GM21528 (cell line): ENCODE data around the gene TMCC1.
"Not testable (repeated sequence)": the region's sequence is repeated elsewhere in the genome, so short reads cannot be mapped to it uniquely, and the experiment has no call there.

Source experiments
- ATAC-seq: cut with Tn5 transposase; IDR thresholded peaks from one replicate; pipeline ENCODE4 v1.9.1; 2021; ENCODE audit warnings: mild to moderate bottlenecking, moderate library complexity; ENCODE audit not compliant: unreplicated experiment, low FRiP score

Gene TMCC1

DNA sequence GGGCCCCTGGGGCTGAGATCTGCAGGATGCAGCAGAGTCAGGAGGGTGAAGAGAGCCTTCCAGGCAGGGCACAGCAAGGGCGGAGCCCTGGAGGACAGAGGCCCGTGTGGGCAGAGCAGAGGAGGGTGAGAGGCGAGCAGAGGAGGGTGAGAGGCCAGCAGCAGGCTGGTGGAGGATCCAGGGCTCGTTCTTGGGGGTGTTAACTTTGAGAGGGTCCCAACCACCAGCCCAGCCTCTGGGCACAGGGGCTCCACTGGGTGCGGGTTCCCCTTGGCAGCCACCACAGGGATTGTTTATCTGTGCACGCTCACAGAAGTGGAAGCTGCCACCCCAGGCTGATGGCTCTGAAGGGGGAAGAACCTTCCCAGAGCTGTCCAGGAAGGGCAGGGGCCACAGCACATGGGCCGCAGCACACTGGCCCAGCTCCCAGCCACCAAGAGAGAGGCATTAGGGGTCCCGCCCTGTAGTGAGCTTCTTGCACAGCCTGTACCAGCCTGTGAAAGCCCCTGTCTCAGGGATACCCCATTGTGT is 277.7 kb downstream of the TMCC1 start:
- no peak for ATAC-seq

DNA sequence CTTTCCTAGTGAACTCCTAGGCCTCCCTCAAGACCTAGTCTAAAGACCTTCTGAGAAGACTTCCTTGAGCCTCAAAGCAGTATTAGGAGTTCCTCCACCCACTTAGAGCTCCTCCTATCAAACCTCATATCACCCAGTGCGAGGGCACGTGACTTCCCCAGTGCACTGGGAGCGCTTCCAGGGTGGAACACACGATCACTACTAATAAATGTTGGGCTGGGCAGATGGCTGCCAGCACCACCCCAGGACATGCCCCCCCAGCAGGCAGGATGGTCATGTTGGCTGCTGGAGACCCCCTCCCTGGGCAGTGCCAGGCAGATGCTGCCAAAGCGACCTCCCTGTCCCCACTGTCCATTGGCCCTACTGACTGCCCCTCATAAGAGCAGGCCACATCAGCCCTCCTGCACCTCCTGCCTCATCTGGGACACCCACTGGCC is 278.6 kb downstream of the TMCC1 start:
- no peak for ATAC-seq

DNA sequence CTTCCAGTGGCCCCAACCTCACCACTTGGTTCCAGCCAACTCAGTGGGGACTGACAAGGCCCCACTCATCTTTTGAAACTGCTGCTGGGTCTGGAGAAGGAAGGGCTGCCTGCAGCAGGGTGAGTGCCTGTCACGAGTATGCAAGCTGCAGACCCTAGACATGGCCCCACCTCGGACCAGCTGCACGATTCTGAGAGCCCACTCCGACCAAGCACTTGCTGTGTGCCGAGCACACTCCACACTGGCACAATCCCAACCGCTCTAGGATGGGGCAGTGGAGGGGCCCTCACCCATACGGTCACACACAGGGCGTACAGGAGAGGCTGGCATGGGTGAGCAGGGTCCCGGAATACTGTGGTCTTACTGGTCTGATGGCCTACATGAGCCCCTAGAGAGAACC is 279.1 kb downstream of the TMCC1 start:
- ATAC-seq = no peak

DNA sequence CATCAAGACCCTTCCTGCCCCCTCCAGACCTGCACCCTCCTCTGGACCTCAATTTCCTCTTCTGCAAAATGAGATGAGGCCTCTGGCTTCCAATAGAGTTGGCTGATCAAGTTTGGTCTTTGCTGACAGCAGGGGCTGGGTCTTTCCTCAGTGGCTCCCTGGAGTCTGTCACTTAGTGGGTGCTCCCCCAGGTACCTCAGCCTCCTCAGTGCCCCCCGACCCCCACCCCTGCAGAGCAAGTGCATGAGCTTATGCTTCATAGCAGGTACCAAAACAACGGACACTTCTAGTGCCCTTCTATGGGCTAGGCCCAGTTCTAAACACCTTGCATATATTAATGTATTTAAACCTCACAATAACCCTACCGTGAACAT is 280.2 kb downstream of the TMCC1 start:
- ATAC-seq = no peak

DNA sequence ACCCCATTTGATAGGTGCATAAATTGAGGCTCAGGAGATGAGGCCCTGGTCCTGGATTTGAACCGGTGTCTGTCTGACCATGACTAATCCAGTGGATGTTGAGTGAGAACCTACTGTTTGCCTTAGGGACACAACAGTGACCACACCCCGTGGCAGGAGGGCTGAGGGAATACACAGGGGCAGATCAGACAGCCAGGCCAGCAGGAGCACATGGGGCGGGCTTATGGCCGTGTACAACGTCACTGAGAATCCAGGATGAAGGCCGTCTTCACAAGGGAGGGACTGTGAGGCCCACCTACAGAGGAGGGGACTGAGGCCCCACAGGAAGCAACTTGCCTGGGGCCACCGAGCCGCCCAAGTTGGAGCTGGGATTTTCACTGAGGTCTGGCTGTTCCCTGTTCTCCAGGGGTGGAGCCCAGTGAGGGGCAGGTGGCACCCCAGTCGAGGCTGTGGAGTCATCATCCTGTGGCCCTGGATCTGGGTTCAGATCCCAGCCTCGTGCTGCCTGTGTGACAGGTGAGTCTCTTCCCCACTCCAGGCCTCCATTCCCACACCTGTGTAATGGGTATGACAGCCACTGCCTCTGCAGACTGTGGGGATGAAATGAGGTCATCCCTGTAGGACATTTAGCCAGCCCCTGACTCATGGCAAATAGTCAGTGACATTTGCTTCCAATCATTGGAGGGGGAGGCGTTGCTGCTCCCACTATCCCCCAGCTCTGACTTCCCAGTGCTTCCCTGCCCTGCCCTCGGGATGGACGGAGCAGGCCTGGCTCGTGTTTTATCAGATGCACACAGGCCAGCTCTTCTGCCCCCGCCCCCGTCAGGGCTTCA is 280.8 kb downstream of the TMCC1 start:
- ATAC-seq = no peak

DNA sequence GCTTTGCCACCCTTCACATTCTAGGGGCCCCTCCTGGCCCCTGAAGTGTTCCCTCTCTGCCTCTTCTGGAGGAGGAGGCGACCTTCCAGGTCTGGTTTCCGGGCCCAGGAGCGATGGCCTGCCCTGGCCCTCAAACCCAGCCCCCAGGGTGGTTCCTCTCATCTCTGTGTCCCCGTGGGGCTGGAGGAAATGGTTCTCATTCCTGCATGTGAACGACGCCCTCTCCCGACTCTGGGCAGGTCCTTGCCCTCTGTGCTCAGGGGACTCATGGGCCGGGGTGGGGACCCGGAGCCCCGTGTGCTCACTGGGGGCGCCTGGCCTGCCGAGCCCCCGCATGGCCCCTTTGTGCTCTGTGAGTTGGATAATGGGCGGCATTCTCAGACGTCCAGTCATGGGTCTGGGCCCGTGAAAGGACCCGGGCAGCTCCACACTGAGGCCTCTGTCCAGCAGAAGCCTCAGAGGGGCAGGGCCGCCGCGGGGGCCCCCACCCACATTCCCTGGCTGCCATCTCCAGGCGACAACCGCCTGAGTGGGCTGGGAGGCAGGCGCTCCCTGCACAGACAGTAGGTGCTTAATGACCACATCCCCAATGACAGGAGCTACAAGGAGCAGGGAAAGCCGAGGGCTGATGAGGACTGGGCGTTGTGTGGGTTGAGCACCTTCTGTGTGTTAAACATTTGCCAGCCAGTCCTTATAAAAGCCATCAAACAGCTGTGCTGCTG is 281.5 kb downstream of the TMCC1 start:
- ATAC-seq = no peak

DNA sequence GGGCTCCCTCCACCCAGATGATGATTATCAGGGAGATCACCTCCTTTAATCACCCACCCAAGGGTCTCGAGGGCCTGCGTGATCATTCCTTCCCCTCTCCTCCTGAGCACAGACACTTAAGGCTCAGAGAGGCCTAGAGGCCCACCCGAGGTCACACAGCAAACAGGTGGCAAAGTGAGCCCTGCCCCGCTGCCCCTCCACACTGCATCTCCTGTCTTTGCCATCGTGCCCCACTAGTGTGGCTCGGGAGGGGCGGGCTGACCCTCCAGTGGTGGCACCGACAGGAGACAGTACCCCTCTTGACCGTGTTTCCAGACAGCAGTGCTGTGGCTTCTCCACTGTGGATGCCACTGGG is 282.1 kb downstream of the TMCC1 start:
- ATAC-seq = no peak

DNA sequence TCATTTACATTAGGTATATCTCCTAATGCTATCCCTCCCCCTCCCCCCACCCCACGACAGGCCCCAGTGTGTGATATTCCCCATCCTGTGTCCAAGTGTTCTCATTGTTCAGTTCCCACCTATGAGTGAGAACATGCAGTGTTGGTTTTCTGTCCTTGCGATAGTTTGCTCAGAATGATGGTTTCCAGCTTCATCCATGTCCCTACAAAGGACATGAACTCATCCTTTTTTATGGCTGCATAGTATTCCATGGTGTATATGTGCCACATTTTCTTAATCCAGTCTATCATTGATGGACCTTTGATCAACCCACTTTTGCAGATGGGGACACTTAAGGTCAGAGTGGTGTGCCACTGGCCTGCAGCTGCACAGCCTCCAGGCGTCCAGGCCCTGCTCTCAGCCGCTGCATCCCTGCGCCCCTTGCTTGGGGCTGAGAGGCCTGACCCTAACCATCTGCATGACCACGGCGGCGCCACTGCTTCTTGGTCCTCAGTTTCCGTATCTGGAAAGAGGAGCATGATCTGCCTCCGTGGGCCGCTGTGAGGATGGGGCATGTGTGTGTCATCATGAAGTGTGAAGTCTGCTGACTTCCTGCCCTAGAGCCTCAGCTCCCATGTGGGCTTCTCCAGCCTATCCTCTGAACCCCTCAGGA is 282.6 kb downstream of the TMCC1 start:
- ATAC-seq = not testable (repeated sequence)

DNA sequence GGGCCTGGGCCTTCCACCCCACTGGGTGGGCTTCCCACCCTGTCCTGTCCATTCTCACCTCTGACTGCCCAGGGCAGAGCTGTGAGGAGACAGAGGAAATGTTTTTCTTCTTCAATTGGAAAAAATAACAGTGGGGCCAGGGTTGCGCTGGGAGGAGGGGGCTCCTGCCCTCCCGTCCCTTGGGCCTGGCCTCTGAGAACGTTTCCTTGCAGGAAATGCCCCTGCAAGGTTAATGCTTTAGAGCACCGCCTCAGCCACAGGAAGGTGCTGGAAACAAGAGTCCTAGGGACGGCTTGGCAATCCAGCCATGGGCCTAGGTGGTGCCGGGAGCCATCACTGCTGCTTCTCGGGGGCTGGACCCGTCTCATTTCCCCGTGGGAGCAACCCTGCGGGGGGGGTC is 283.2 kb downstream of the TMCC1 start:
- ATAC-seq = no peak

DNA sequence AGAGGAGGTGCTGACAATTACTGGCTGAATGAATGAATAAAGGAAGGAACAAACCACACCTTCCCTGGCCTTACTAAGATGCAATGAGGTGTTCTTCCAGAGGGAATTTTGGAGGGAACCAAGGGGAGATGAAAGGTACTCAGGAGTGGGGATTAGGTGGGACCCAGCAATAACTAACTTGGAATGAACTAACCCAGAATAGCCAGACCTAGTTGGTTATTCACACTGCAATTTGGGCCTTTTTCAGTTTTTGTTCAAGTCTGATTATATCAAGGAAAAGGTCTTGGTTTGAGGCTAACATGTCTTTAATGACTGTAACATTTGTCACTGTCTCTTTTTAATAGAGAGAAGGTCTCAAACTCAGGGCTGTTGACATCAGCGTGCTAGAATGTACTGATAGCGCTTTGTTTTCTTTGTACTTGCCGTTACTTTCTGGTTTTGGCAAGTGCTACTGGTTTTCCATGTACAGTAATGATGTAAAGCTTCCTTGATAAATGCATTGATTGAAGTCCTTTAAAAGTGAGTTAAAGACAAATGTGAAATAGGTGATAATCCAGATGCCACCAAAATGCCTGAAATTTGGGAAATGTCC is 283.8 kb downstream of the TMCC1 start:
- no peak for ATAC-seq

DNA sequence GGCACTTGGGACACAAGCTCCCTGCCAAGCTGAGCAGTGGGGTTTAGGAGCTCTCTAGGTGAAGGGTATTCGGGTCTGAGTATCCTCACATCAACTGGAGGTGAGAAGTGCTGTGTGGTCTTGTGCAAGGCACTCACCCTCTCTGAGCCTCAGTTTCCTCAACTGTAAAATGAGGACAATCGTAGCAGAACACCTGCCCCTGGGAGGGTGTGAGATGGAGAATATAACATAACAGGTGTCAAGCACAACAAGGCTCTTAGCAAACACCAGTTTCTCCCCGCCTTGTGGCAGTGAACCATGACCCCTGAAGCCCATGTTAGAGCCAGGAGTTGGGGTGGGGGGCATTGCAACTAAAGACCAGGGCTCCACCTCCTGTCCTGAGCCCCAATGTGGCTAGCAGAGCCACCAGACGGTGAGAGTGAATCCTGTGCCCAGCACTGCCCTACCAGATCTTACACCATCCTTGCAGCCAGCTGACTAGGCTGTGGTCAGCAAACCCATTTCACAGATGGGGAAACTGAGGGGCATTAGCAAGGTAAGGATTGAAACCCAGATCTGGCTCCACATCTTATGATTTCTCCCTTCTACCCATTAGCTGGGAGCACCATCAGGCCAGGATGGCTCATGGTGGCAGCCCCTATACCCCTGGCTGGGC is 284.4 kb downstream of the TMCC1 start:
- no peak for ATAC-seq

DNA sequence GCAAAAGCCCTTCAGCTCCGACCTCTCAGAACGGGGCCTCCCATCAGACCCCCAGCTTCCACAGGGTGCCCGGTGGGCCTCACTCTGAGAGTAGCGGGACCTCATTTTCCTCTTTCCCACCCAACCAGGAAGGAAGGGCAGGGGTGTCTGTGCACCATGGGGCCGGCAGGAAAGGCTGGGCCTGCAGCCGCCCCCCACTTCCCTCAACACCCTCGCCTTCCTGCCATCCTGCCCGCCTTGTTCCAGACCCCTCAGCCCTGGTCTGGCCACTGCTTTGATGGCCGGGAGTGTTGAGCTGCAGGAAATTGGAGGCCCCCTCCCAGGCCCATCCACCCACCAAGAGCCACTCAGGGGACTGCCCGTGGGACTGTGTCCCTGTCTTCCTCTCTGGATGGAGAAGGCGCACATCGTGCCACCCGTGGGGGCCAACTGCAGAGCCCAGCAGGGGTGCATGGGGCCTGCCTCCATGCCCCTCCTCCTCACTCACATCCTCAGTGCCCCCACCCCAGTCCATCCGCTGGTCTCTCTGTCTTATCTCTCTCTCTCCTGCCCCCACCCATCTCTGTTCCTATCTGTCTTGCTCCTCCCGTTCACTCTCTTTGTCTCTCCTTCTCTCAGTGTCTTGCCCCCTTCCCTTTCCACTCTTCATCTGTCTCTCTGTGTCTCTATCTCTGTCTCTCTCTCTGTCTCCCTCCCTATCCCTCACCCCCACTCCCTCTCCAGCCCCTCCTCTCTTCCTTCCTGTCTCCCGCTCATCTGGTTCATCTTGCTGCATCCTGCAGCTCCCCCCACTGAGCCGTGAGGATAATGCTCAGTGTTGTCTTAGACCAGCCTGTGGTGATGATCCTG is 285.2 kb downstream of the TMCC1 start:
- ATAC-seq = no peak

DNA sequence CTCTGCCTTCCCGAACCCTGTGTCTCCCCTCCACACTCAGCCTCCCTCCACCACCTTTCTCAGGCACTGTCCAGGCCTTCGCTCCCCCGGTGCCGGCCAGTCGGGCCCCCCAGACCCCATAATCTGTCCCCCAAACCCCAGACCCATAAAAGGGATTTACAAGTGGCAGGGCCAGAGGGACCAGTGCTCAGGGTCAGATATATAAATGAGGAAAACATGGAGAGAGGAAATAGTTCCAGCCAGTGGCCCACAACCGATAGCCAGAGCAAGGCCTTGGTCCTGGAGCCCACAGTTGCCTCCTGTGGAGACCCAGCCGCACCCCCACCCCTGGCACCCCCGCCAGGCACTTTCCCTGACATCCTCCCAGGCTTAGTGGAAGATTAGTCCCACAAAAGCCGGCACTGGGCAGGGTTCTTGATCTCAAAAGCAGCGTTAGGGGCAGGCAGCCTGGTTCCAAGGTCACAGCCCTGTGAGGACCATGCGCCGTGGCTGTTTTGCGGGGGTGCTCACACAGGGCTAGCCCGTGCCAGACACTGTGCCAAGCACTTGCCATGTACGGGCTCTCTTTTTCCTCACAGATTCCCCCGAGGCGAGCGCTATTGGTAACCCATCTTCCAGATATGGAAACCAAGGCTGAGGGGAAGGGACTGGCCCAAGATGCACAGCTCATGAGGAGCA is 286.0 kb downstream of the TMCC1 start:
- ATAC-seq = no peak

DNA sequence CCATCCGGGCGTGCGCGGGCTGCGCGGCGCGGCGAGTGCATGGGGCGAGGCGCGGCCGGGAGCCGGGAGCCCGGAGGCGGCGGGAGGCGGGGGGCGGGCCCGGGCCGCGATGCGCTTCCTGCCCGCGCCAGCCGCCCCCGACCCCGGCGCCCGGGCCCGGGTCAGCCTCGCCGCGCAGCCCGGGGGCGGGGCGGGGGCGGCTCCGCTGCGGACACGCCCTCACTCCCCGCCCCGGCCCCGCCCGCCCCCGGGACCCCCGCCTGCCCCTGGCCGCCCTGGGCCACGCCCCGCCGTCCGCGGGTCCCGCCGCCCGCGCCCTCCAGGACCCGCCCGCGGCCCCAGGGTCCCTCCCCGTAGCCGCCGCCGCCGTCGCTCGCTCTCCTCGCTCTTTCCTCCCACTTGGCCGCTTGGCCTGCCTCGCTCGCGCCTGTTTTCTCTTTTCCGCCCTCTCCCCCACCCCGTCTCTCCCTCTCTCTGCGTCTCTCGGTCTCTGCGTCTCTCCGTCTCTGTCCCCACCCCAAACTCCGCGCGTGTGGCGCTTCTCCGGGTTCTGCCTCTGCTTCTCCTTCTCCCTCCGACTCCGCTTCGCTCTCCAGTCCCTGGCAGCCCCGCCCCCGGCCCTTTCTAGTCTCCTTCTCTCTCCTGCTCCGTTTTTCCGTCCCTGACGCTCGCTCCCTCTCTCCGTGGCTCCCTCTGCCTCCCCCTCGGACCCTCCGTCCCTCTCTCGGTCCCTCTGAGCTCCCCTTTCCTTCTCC is 286.7 kb downstream of the TMCC1 start, which contains the start of gene PLXND1:
Gene PLXND1 (minus strand): TSS at position 41 of the 755 bp plus-strand sequence. CDS start 37 bp downstream, at position 4.
- no peak for ATAC-seq

DNA sequence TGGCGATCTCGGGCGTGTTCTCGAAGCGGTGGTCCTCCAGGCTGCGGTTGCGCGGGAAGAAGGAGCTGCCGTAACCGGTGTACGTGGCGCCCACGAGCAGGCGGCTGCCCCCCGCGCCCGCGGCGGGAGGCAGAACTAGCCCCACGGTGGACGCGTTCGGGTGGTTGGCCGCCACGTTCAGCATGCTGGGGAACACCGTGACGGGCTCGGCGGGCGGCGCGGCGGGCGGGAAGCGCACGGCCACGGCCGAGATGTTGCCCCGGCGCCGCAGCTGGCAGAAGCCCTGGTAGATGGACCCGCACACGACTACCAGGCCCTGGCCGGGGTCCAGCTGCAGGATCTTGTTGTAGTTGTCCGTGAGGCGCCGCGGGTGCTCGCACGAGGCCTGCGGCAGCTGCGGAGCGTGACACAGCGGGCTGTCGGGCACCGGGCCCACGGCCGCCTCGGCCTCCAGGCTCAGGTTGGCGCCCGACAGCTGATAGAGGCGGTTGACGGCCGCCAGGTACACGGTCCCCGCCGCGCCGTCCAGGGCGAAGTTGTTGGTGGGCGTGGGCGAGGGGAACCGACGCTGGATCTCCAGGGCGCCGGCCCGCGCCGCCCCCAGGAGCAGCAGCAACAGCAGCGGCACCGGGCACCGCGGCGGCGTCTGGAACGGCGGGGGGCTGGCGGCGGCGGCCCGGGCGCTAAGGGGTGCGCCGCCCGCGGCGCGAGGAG is 287.4 kb downstream of the TMCC1 start:
- ATAC-seq = no peak

DNA sequence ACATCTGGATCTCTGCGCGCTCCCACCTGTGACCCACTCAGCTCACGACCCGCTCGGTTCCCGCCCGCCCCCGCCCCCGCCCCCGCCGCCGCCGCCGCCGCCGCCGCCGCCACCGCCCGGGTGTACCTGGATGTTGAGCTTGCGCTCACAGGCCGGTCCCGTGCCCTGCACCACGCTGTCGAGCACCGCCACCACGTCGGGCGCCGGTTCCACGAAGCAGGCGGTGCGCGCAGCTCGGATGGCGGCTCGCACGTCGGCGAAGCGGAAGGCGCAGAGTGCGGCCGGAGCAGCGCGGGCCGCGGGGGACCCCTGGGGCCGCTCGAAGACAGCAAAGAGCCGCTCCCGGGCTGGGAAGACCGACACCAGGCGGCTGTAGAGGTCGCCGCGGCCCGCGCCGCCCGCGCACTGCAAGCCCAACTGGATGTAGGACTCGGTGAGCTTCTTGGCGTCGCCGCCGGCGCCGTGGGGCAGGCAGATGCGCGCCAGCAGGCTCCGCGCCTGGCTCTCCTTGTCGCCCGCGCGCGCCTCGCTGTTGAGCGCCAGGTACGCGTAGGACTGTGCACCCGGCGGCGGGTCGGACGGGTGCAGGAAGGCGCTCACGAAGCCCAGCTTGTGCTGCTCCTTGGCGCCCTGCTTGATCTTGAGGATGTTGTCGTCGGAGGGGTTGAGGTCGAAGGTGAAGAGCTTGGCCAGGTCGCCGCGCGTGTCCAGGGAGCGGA is 288.1 kb downstream of the TMCC1 start:
- ATAC-seq = no peak

DNA sequence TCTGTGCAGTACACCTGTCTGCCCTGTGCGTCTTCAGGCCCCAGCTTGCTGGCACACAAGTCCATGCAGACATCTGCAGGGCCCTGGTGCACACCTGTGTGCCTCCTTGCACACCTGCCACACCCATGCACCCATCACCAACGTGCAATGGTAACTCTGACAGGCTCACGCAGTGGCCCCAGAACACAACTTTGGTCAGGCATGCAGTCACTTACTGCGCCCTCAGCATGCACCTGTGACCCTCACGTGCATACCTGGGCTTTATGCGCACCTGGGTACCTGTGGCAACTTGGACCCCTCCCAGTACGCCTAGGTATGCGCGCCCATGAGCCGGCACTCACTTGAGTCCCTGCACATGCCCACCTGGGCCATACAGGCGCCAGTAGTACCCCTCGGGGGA is 288.7 kb downstream of the TMCC1 start:
- ATAC-seq = no peak
